Measurements from ENCODE around the gene ALDH1B1. TPM values are rescaled to one million over a fixed set of nuclear protein-coding genes. Genes with fewer than 3 reads are reported as not detected.
A peak's percentile ranks its signal among the peaks of the same experiment; 100 is the strongest.

ALDH1B1 gene
- total and polyA plus RNA-seq, 7 donors: 19.2 to 162 (median 44.1) TPM

DNA sequence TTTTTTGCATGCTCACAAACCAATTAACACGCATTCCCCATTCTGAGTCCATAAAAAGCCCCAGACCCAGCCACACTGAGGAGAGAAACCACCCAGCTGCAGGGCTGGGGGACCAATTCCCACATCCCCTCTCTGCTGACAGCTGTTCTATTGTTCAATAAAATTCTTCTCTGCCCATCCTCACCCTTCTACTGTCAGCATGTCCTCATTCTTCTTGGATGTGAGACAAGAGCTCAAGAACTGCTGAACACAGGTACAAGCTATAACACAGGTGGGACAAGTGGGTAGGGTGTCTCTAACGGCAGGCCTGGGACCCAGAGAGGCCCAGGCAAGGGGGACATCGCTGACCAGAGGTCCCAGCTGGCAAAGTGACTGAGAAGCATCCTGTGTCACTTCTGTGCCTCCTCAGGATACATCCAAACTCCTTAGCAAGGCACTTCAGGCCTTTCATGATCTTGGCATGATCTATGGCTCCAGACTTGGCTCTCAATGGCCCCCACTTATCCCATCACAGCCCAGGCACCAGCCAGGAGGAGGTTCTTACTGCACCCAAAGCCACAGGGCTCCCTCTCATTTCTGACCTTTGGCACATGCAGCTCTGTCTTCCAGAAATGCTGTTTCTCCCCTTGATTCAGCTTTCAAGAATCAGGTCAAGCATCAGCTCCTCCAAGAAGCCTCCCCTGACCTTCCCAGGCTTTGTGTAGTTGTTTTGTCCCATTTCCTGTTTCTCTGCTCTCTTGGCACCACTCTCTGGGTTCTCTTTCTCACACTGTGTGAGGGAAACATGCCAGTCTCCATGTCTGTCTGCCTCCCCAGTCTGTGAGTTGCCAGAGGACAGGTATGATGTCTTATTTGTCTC lies 7.3 kb upstream of the ALDH1B1 start:
- Histone ChIP-seq H3K27ac (peak overlapping the region; percentile 64 to 97 (median 87)), H3K9me3 (no peaks in the 10 kb centered on the region), H3K4me1 (peaks cover 0 to 64% (median 33%) of the 10 kb centered on the region in 4 donors), H3K27me3 (no peaks in the 10 kb centered on the region), H3K36me3 (no peaks in the 10 kb centered on the region), H3K4me3 (no peak overlapping the region)
- WGBS, 2 donors: 83% methylated on average over 3 of the region's 3 CpGs
- DNase-seq: no peak
- intact Hi-C loops (cut with DNase I): no loop called here
- TF ChIP-seq, protein P1, sequence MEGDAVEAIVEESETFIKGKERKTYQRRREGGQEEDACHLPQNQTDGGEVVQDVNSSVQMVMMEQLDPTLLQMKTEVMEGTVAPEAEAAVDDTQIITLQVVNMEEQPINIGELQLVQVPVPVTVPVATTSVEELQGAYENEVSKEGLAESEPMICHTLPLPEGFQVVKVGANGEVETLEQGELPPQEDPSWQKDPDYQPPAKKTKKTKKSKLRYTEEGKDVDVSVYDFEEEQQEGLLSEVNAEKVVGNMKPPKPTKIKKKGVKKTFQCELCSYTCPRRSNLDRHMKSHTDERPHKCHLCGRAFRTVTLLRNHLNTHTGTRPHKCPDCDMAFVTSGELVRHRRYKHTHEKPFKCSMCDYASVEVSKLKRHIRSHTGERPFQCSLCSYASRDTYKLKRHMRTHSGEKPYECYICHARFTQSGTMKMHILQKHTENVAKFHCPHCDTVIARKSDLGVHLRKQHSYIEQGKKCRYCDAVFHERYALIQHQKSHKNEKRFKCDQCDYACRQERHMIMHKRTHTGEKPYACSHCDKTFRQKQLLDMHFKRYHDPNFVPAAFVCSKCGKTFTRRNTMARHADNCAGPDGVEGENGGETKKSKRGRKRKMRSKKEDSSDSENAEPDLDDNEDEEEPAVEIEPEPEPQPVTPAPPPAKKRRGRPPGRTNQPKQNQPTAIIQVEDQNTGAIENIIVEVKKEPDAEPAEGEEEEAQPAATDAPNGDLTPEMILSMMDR (IDR thresholded peaks at IDR 0.05): no peak
- TF ChIP-seq EP300 (IDR thresholded peaks at IDR 0.05) (no peak), POLR2AphosphoS5 (IDR thresholded peaks at IDR 0.05) (no peak), POLR2A (IDR thresholded peaks at IDR 0.05) (no peak)

DNA sequence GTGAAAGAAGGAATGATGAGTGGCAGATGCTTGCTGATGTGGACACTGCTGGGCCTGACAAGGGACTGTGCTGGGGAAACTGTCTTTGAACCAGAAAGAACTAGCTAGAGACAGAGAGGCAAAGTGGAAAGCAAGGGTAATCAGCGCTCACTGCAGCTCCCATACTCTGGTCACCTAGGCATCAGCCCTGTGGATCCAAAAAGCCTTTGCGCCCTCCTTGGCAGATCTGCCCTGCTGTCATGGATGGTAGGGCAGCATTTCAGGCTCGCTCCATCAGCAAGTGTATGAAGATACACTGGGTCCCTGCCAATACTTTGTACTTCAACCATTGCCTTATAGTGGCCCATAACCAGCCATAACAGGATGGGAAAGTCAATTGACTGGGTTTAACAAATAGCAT lies 6.6 kb upstream of the ALDH1B1 start:
- Histone ChIP-seq H3K4me3 (no peak overlapping the region), H3K27ac (peak overlapping the region; percentile 64 to 97 (median 87)), H3K9me3 (no peaks in the 10 kb centered on the region), H3K4me1 (peaks cover 0 to 64% (median 38%) of the 10 kb centered on the region in 4 donors), H3K36me3 (no peaks in the 10 kb centered on the region), H3K27me3 (no peaks in the 10 kb centered on the region)
- 69 to 86% methylated on average over 3 of the region's 3 CpGs for WGBS, 2 donors
- intact Hi-C loops (cut with DNase I): no loop called here
- TF ChIP-seq, protein P1 (IDR thresholded peaks at IDR 0.05): no peak
- TF ChIP-seq POLR2A (IDR thresholded peaks at IDR 0.05): no peak
- TF ChIP-seq EP300 (IDR thresholded peaks at IDR 0.05): no peak
- TF ChIP-seq POLR2AphosphoS5 (IDR thresholded peaks at IDR 0.05): no peak
- peak; percentile 30 for DNase-seq

DNA sequence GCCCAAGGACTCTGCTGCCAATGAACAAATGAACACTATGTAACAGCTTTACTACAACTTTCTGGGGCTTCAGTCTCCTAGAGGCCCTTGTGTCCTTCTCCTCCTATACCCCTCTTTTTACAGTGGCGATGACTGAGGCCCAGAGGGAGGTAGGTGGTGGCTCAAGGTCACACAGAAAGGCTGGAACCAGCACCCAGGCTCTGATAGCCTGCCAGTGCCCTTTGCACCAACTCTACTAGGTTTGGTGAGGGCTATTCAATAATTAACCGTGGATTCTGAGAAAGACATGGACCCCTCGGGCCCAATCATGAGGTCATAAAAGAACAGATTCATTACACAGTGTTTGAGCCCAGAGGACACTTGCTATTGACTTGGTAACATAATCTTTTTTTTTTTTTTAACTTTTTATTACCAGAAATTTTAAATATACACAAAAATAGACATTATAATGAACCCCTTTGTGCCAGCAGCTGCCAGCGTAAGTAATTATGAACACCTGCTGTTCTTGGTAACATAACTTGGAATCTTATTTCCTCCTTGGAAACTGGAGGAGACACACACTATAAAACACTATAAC lies 6.1 kb upstream of the ALDH1B1 start:
- 18 to 74% methylated on average over 4 of the region's 4 CpGs for WGBS, 2 donors
- Histone ChIP-seq H3K27ac (peak overlapping the region; percentile 84 to 97 (median 88)), H3K9me3 (no peaks in the 10 kb centered on the region), H3K4me3 (no peak overlapping the region), H3K36me3 (no peaks in the 10 kb centered on the region), H3K4me1 (peaks cover 0 to 64% (median 38%) of the 10 kb centered on the region in 4 donors), H3K27me3 (no peaks in the 10 kb centered on the region)
- no peak for TF ChIP-seq EP300 (IDR thresholded peaks at IDR 0.05)
- TF ChIP-seq, protein P1 (IDR thresholded peaks at IDR 0.05): no peak
- TF ChIP-seq POLR2A (IDR thresholded peaks at IDR 0.05): no peak
- TF ChIP-seq POLR2AphosphoS5 (IDR thresholded peaks at IDR 0.05): no peak
- intact Hi-C loops (cut with DNase I): no loop called here
- no peak for DNase-seq

DNA sequence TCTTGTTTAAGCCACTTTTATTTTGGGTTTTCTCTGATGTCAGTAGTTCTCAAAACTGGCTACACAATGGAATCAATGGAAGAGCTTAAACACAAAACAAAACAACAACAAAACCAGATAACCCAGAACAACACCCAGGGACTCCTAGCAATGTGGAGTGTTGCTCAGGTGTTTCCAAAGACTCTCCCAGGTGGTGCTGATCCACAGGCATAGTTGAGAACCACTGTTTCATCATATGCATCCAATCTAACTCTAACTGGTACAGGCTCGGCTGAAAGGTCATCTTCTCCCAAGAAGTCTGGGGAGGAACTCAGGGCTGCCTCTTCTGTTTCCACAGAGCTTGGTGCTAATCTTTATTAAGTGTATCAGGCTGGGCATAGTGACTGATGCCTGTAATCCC lies 5.4 kb upstream of the ALDH1B1 start:
- TF ChIP-seq POLR2A (IDR thresholded peaks at IDR 0.05) (no peak), POLR2AphosphoS5 (IDR thresholded peaks at IDR 0.05) (no peak), EP300 (IDR thresholded peaks at IDR 0.05) (no peak)
- TF ChIP-seq, protein P1 (IDR thresholded peaks at IDR 0.05): no peak
- peaks cover 0 to 65% (median 40%) of the 10 kb centered on the region in 4 donors for H3K4me1 ChIP-seq
- no peaks in the 10 kb centered on the region for H3K36me3 ChIP-seq
- intact Hi-C loops (cut with DNase I): no loop called here
- 8 to 30% methylated on average over 1 of the region's 1 CpG for WGBS, 2 donors
- no peaks in the 10 kb centered on the region for H3K27me3 ChIP-seq
- no peak overlapping the region for H3K4me3 ChIP-seq
- no peak for DNase-seq
- H3K27ac ChIP-seq: peak overlapping the region; percentile 84 to 97 (median 88)
- H3K9me3 ChIP-seq: no peaks in the 10 kb centered on the region

Measured in sigmoid colon (tissue), 7 donors.